GM18907 (cell line): ENCODE data around the gene ZNF691.
"Not testable (repeated sequence)": the region's sequence is repeated elsewhere in the genome, so short reads cannot be mapped to it uniquely, and the experiment has no call there.

Experiments used
- ATAC-seq: cut with Tn5 transposase; IDR thresholded peaks from one replicate; pipeline ENCODE4 v1.9.1; 2021; ENCODE audit warnings: mild to moderate bottlenecking, moderate library complexity; ENCODE audit not compliant: unreplicated experiment

The ZNF691 gene

GRCh38 chr1:42846257-42847110, at the start of gene ZNF691:
Gene ZNF691 (plus strand): TSS chr1:42846613. CDS start chr1:42849659, 3,046 bp downstream.
- ATAC-seq, result peak; percentile 91

- ATAC-seq, result no peak
Measured at GRCh38 chr1:42797414-42797813, 49.0 kb upstream of the ZNF691 start.

- ATAC-seq, result no peak
Measured at GRCh38 chr1:42797979-42798378, 48.4 kb upstream of the ZNF691 start.

GRCh38 chr1:42801832-42802473, 44.5 kb upstream of the ZNF691 start:
- ATAC-seq, result no peak

- ATAC-seq, result no peak
Measured at GRCh38 chr1:42806171-42806570, 40.2 kb upstream of the ZNF691 start.

GRCh38 chr1:42806593-42806992, 39.8 kb upstream of the ZNF691 start:
- no peak for ATAC-seq

GRCh38 chr1:42807056-42807668, 39.3 kb upstream of the ZNF691 start:
- no peak for ATAC-seq

- ATAC-seq, result not testable (repeated sequence)
Measured at GRCh38 chr1:42814815-42815214, 31.6 kb upstream of the ZNF691 start.

GRCh38 chr1:42815941-42816584, 30.4 kb upstream of the ZNF691 start:
- ATAC-seq, result peak; percentile 2

- peak; percentile 81 for ATAC-seq
Measured at GRCh38 chr1:42816585-42817439, 29.6 kb upstream of the ZNF691 start, which contains the start of the genes ERMAP and SVBP. Gene ERMAP (plus strand): TSS chr1:42817122. CDS start chr1:42830449, 13,327 bp downstream. Gene SVBP (minus strand): TSS chr1:42817397. CDS start chr1:42816544, 853 bp downstream.

- no peak for ATAC-seq
Measured at GRCh38 chr1:42817440-42817767, 29.0 kb upstream of the ZNF691 start.

- ATAC-seq, result no peak
Measured at GRCh38 chr1:42817976-42818375, 28.4 kb upstream of the ZNF691 start.

- ATAC-seq, result no peak
Measured at GRCh38 chr1:42820813-42821212, 25.6 kb upstream of the ZNF691 start.

- ATAC-seq, result no peak
Measured at GRCh38 chr1:42821690-42822089, 24.7 kb upstream of the ZNF691 start.

- ATAC-seq, result no peak
Measured at GRCh38 chr1:42822800-42823392, 23.5 kb upstream of the ZNF691 start.

- no peak for ATAC-seq
Measured at GRCh38 chr1:42824481-42825035, 21.9 kb upstream of the ZNF691 start.

GRCh38 chr1:42825036-42825851, 21.2 kb upstream of the ZNF691 start:
- ATAC-seq, result no peak

- ATAC-seq, result no peak
Measured at GRCh38 chr1:42830631-42831030, 15.8 kb upstream of the ZNF691 start.

- ATAC-seq, result no peak
Measured at GRCh38 chr1:42831273-42831672, 15.1 kb upstream of the ZNF691 start.
